Activated naive CD8-positive, alpha-beta T cell treated with anti-CD3 and anti-CD28 coated beads, Interleukin-2, amount 50 U/mL, for 16 hours (primary cell): ENCODE data around the gene ALDOC.
A peak's percentile ranks its signal among the peaks of the same experiment; 100 is the strongest.
"Not testable (repeated sequence)": the region's sequence is repeated elsewhere in the genome, so short reads cannot be mapped to it uniquely, and the experiment has no call there.

Experiments used
- DNase-seq: peaks from one replicate; pipeline ENCODE4 v3.0.0-alpha.2; 2020; ENCODE audit warnings: low read depth, low spot score

The ALDOC gene

GRCh38 chr17:28582513-28582912, 5.8 kb upstream of the ALDOC start:
- no peak for DNase-seq

GRCh38 chr17:28580959-28581358, 4.3 kb upstream of the ALDOC start:
- no peak for DNase-seq

GRCh38 chr17:28579526-28579925, 2.8 kb upstream of the ALDOC start:
- DNase-seq, result no peak

GRCh38 chr17:28578246-28579195, 1.8 kb upstream of the ALDOC start:
- no peak for DNase-seq

- DNase-seq, result no peak
Observed at GRCh38 chr17:28577466-28577824, 750 bp upstream of the ALDOC start.

GRCh38 chr17:28576016-28576415, 679 bp downstream of the ALDOC start:
- not testable (repeated sequence) for DNase-seq

GRCh38 chr17:28575126-28575795, 1.4 kb downstream of the ALDOC start:
- no peak for DNase-seq

- DNase-seq, result no peak
Observed at GRCh38 chr17:28574526-28574925, 2.2 kb downstream of the ALDOC start.

- DNase-seq, result no peak
Observed at GRCh38 chr17:28573966-28574480, 2.7 kb downstream of the ALDOC start.

- no peak for DNase-seq
Observed at GRCh38 chr17:28573521-28573920, 3.2 kb downstream of the ALDOC start.

- no peak for DNase-seq
Observed at GRCh38 chr17:28573040-28573380, 3.7 kb downstream of the ALDOC start.

GRCh38 chr17:28572259-28573039, 4.2 kb downstream of the ALDOC start:
- no peak for DNase-seq

GRCh38 chr17:28571361-28572122, 5.2 kb downstream of the ALDOC start, which contains the start of gene PIGS:
Gene PIGS (minus strand): TSS chr17:28571524. CDS start chr17:28571496, 28 bp downstream.
- DNase-seq, result peak; percentile 79

- peak; percentile 11 for DNase-seq
Observed at GRCh38 chr17:28570716-28571360, 5.9 kb downstream of the ALDOC start.

- DNase-seq, result no peak
Observed at GRCh38 chr17:28569446-28569845, 7.2 kb downstream of the ALDOC start.

- no peak for DNase-seq
Observed at GRCh38 chr17:28567604-28568003, 9.1 kb downstream of the ALDOC start.

- no peak for DNase-seq
Observed at GRCh38 chr17:28563475-28563874, 13.2 kb downstream of the ALDOC start.

- DNase-seq, result no peak
Observed at GRCh38 chr17:28555022-28555421, 21.7 kb downstream of the ALDOC start.

GRCh38 chr17:28554565-28554964, 22.1 kb downstream of the ALDOC start:
- no peak for DNase-seq

GRCh38 chr17:28553000-28553505, 23.6 kb downstream of the ALDOC start:
- DNase-seq, result no peak
